H1 (cell line): ENCODE data around the gene KRTAP5-1. TPM values are rescaled to one million over a fixed set of nuclear protein-coding genes. Genes with fewer than 3 reads are reported as not detected.

ENCODE experiments used
- CTCF ChIA-PET: fragments of 300-600 bp; sonication (Branson Sonifier 250); formaldehyde crosslinking; loops from one replicate; lab custom pipeline; 2021; ENCODE audit not compliant: partially characterized antibody; lab: Charles Lee
- POLR2A ChIA-PET: fragments of 300-600 bp; sonication (Branson Sonifier 250); formaldehyde crosslinking; loops from one replicate; lab custom pipeline; 2021; ENCODE audit warnings: inconsistent platforms; ENCODE audit not compliant: partially characterized antibody; lab: Charles Lee
- DNase-seq, 2 experiments: peaks; one replicate each; pipeline versions ENCODE4 v3.0.0 to v3.0.0-alpha.2; 2010 to 2022; ENCODE audit warnings: low spot score in 2 of 2, low read depth in 1 of 2, mixed read lengths in 1 of 2
- FAIRE-seq: peaks from 2 replicates; lab custom pipeline; 2011; peaks lifted over from hg19 to GRCh38; lab: Jason Lieb, UNC
- H2AFZ ChIP-seq: 2 replicates; pipeline ENCODE4 v1.8.1; 2012; ENCODE audit warnings: low read length, inconsistent platforms
- H2AK5ac ChIP-seq: 2 replicates; pipeline ENCODE4 v1.6.1; 2013; ENCODE audit warnings: low read depth, low read length
- H2BK120ac ChIP-seq: replicated peaks from 2 replicates; pipeline ENCODE3; 2013; ENCODE audit warnings: low read depth, low read length, inconsistent platforms
- H2BK12ac ChIP-seq: 2 replicates; pipeline ENCODE4 v1.6.1; 2013; ENCODE audit warnings: low read depth, low read length
- H2BK15ac ChIP-seq: 2 replicates; pipeline ENCODE4 v1.6.1; 2013; ENCODE audit warnings: low read length
- H2BK20ac ChIP-seq: 2 replicates; pipeline ENCODE4 v1.6.1; 2013; ENCODE audit warnings: low read length
- H2BK5ac ChIP-seq: 2 replicates; pipeline ENCODE4 v1.6.1; 2013; ENCODE audit warnings: low read depth, low read length
- H3K14ac ChIP-seq: 2 replicates; pipeline ENCODE4 v1.6.1; 2013; ENCODE audit warnings: inconsistent platforms; ENCODE audit not compliant: insufficient read length
- H3K18ac ChIP-seq: 2 replicates; pipeline ENCODE4 v1.6.1; 2013; ENCODE audit warnings: low read length; ENCODE audit errors: extremely low read depth
- H3K23ac ChIP-seq: 2 replicates; pipeline ENCODE4 v1.6.1; 2013; ENCODE audit warnings: inconsistent platforms; ENCODE audit not compliant: insufficient read length
- H3K23me2 ChIP-seq: 2 replicates; pipeline ENCODE4 v1.6.1; 2013; ENCODE audit warnings: low read depth, low read length
- H3K27ac ChIP-seq: 2 replicates; pipeline ENCODE4 v1.6.1; 2011; ENCODE audit warnings: low read depth, low read length, inconsistent platforms
- H3K27me3 ChIP-seq, 4 experiments: replicated peaks in 1 of 4; 1 replicate in 1 of 4; 2 replicates in 3 of 4; pipeline versions ENCODE4 v1.6.1 to v1.8.1; 2011 to 2013; ENCODE audit warnings: low read length in 3 of 4, mild to moderate bottlenecking in 3 of 4, inconsistent platforms in 2 of 4, mixed read lengths in 2 of 4, moderate library complexity in 1 of 4; ENCODE audit not compliant: control insufficient read depth in 3 of 4, insufficient read depth in 3 of 4; ENCODE audit errors: extremely low read depth in 1 of 4
- H3K36me3 ChIP-seq, 4 experiments: 2 replicates each; pipeline versions ENCODE4 v1.6.1 to v1.8.1; 2011 to 2013; ENCODE audit warnings: mild to moderate bottlenecking in 4 of 4, low read length in 3 of 4, moderate library complexity in 2 of 4, control low read depth in 1 of 4, inconsistent platforms in 1 of 4; ENCODE audit not compliant: insufficient read depth in 4 of 4, control insufficient read depth in 2 of 4
- H3K4ac ChIP-seq: replicated peaks from 2 replicates; pipeline ENCODE3; 2013; ENCODE audit warnings: low read length, low read depth, mixed read lengths, inconsistent platforms; ENCODE audit not compliant: insufficient read length
- H3K4me1 ChIP-seq, 4 experiments: replicated peaks in 1 of 4; 1 replicate in 1 of 4; 2 replicates in 3 of 4; pipeline versions ENCODE4 v1.6.1 to v1.8.1; 2011 to 2013; ENCODE audit warnings: low read length in 3 of 4, inconsistent platforms in 2 of 4, mixed read lengths in 1 of 4; ENCODE audit not compliant: insufficient read depth in 4 of 4, control insufficient read depth in 3 of 4
- H3K4me2 ChIP-seq, 2 experiments: 2 replicates each; pipeline versions ENCODE4 v1.6.1 to v1.8.1; 2011 to 2013; ENCODE audit warnings: low read depth in 2 of 2, low read length in 2 of 2, control low read depth in 1 of 2, inconsistent platforms in 1 of 2, mild to moderate bottlenecking in 1 of 2; ENCODE audit not compliant: insufficient read depth in 1 of 2
- H3K4me3 ChIP-seq, 4 experiments: fragments of 200-600, 300-600 bp in 1 of 4; sonication (generic), shearing (Covaris generic), sonication (Bioruptor Twin) in 1 of 4; 2 replicates each; pipeline versions ENCODE4 v1.5.1 to v1.8.1; 2011 to 2016; ENCODE audit warnings: low read length in 4 of 4, low read depth in 3 of 4, control low read depth in 2 of 4, inconsistent platforms in 2 of 4, mild to moderate bottlenecking in 2 of 4, mixed read lengths in 1 of 4, moderate library complexity in 1 of 4; ENCODE audit not compliant: insufficient read depth in 2 of 4; ENCODE audit errors: extremely low read depth in 1 of 4
- H3K56ac ChIP-seq: replicated peaks from 2 replicates; pipeline ENCODE3; 2013; ENCODE audit warnings: low read depth, mild to moderate bottlenecking, mixed read lengths, low read length, inconsistent platforms; ENCODE audit not compliant: insufficient read length
- H3K79me1 ChIP-seq: 2 replicates; pipeline ENCODE4 v1.6.1; 2013; ENCODE audit warnings: low read depth, low read length, control low read depth
- H3K79me2 ChIP-seq, 2 experiments: 2 replicates each; pipeline versions ENCODE4 v1.6.1 to v1.8.1; 2012 to 2013; ENCODE audit warnings: low read length in 2 of 2, mild to moderate bottlenecking in 2 of 2, inconsistent platforms in 1 of 2; ENCODE audit not compliant: insufficient read depth in 2 of 2, control insufficient read depth in 1 of 2
- H3K9ac ChIP-seq, 4 experiments: replicated peaks in 1 of 4; 1 replicate in 1 of 4; 2 replicates in 3 of 4; pipeline versions ENCODE4 v1.6.1 to v1.8.1; 2011 to 2013; ENCODE audit warnings: low read depth in 3 of 4, low read length in 3 of 4, control low read depth in 2 of 4, mild to moderate bottlenecking in 2 of 4, moderate library complexity in 2 of 4, inconsistent platforms in 1 of 4; ENCODE audit errors: extremely low read depth in 1 of 4
- H3K9me3 ChIP-seq, 2 experiments: 2 replicates each; pipeline versions ENCODE4 v1.6.1 to v1.8.1; 2012 to 2013; ENCODE audit warnings: mild to moderate bottlenecking in 2 of 2, moderate library complexity in 2 of 2, control low read depth in 1 of 2, inconsistent platforms in 1 of 2, low read depth in 1 of 2, low read length in 1 of 2, mixed read lengths in 1 of 2; ENCODE audit not compliant: insufficient read depth in 2 of 2
- H4K20me1 ChIP-seq, 2 experiments: replicated peaks in 1 of 2; 2 replicates each; pipeline versions ENCODE3 to v1.8.1; 2011 to 2013; ENCODE audit warnings: inconsistent platforms in 2 of 2, low read length in 2 of 2, mild to moderate bottlenecking in 1 of 2; ENCODE audit not compliant: insufficient read depth in 2 of 2, control insufficient read depth in 1 of 2
- H4K5ac ChIP-seq: 2 replicates; pipeline ENCODE4 v1.6.1; 2013; ENCODE audit warnings: low read length, low read depth, mixed read lengths, inconsistent platforms; ENCODE audit not compliant: insufficient read length
- H4K8ac ChIP-seq: 2 replicates; pipeline ENCODE4 v1.8.0; 2013; ENCODE audit warnings: mild to moderate bottlenecking, moderate library complexity, low read length, inconsistent platforms; ENCODE audit not compliant: insufficient read depth; ENCODE audit errors: extremely low read depth
- H4K91ac ChIP-seq: replicated peaks from 2 replicates; pipeline ENCODE3; 2013; ENCODE audit warnings: low read length, mixed read lengths, inconsistent platforms; ENCODE audit not compliant: insufficient read length
- CEBPB ChIP-seq: IDR thresholded peaks from 2 replicates; pipeline ENCODE4 v1.6.1; 2012; ENCODE audit warnings: low read depth, low read length
- FOSL1 ChIP-seq: IDR thresholded peaks from 2 replicates; pipeline ENCODE4 v1.6.1; 2011; ENCODE audit warnings: mild to moderate bottlenecking, low read depth, low read length, moderate library complexity; ENCODE audit not compliant: insufficient read depth
- GABPA ChIP-seq: IDR thresholded peaks from 2 replicates; pipeline ENCODE4 v1.6.1; 2011; ENCODE audit warnings: mild to moderate bottlenecking, low read length, moderate library complexity, borderline replicate concordance; ENCODE audit not compliant: insufficient read depth
- JUND ChIP-seq: IDR thresholded peaks from 2 replicates; pipeline ENCODE4 v1.6.1; 2011; ENCODE audit warnings: mild to moderate bottlenecking, improper control_type of control experiment, low read length
- NRF1 ChIP-seq: IDR thresholded peaks from 2 replicates; pipeline ENCODE4 v1.6.1; 2011; ENCODE audit warnings: mild to moderate bottlenecking, low read depth, low read length, improper control_type of control experiment
- RBBP5 ChIP-seq: IDR thresholded peaks from 2 replicates; pipeline ENCODE4 v1.7.1; 2012; ENCODE audit warnings: low read depth, mild to moderate bottlenecking, inconsistent platforms, low read length, moderate library complexity, borderline replicate concordance
- SIRT6 ChIP-seq: IDR thresholded peaks from one replicate; pipeline ENCODE4 v1.7.1; 2012; ENCODE audit warnings: low read length, inconsistent platforms
- TAF1 ChIP-seq: IDR thresholded peaks from 2 replicates; pipeline ENCODE4 v1.6.1; 2011; ENCODE audit warnings: mild to moderate bottlenecking, low read depth, low read length
- WGBS, 2 experiments: shearing (Covaris generic) in 1 of 2; methylation state at CpG; one replicate each; pipeline versions ENCODE4 v1.1.6 to v1.1.7; 2013 to 2015; ENCODE audit warnings: low lambda C conversion rate in 2 of 2, mixed read lengths in 2 of 2, inconsistent platforms in 1 of 2, low coverage in 1 of 2, missing lambda C conversion rate in 1 of 2; ENCODE audit not compliant: insufficient replicate concordance in 2 of 2, insufficient coverage in 1 of 2, insufficient read length in 1 of 2; ENCODE audit errors: extremely low coverage in 1 of 2, missing lambda C conversion rate in 1 of 2; 5-methylcytosine and 5-hydroxymethylcytosine counted together
- polyA plus RNA-seq, 7 experiments: library from polyadenylated mRNA; depleted of rRNA in 3 of 7; stranded (reverse) in 5 of 7; unstranded in 2 of 7; fragments of >200 nt in 5 of 7; fragments of 200-250 nt in 2 of 7; gene quantifications; 1 replicate in 5 of 7; 2 replicates in 1 of 7; 4 replicates in 1 of 7; pipeline versions ENCODE4 v1.2.1 to v1.2.3, GENCODE V29; 2011 to 2013; ENCODE audit warnings: missing spikeins in 2 of 7, mixed read lengths in 2 of 7
- total RNA-seq: library from RNA; stranded (reverse); fragmentation: NEBNext Ultra II Directional; extraction: Animal tissue kit (Norgen Biotek cat#: 25700); gene quantifications from 2 replicates; pipeline ENCODE4 v1.2.1, GENCODE V29; 2021

Gene KRTAP5-1
- total and polyA plus RNA-seq, 2 of the 8 experiments (the other 6 are each of a cell fraction or from before 2014, with no cell fraction given) = not detected

- peaks cover 0 to 21% of the 10 kb centered on the region in 2 experiments for H4K20me1 ChIP-seq
- no peaks in the 10 kb centered on the region for H3K79me1 ChIP-seq
- no peak overlapping the region for H3K18ac ChIP-seq
- H2AFZ ChIP-seq = no peak overlapping the region
- ChIA-PET CTCF (interaction anchor here (0.9 to 9.6 kb wide), 4 partner anchors 12 to 15 kb away, joined by 4 to 140 read pairs (median 10); partner anchors contain the start of gene DUSP8), POLR2A (interaction anchor here (1.6 to 7.0 kb wide), 2 partner anchors 10 to 13 kb away, joined by 3 to 60 read pairs; no protein-coding TSS in a partner anchor)
- no peaks in the 10 kb centered on the region for H3K79me2 ChIP-seq
- H4K91ac ChIP-seq = no peak overlapping the region
- H3K27me3 ChIP-seq = peaks cover 16 to 33% (median 25%) of the 10 kb centered on the region in 4 experiments
- no peak overlapping the region for H3K4me3 ChIP-seq
- H3K27ac ChIP-seq = no peak overlapping the region
- H3K4me2 ChIP-seq = no peak overlapping the region
- 0 out of 2 replicates have a peak overlapping the region, but pooled peaks have one; percentile 13 for H2AK5ac ChIP-seq
- no peaks in the 10 kb centered on the region for H3K9me3 ChIP-seq
- FAIRE-seq = no peak
- H2BK5ac ChIP-seq = no peak overlapping the region
- H3K56ac ChIP-seq = no peak overlapping the region
- DNase-seq = no peak
- H3K23ac ChIP-seq = no peak overlapping the region
- no peak overlapping the region for H2BK15ac ChIP-seq
- H3K4me1 ChIP-seq = peaks cover 8 to 46% (median 33%) of the 10 kb centered on the region in 4 experiments
- TF ChIP-seq JUND = no peak
- no peak for TF ChIP-seq GABPA
- no peak for TF ChIP-seq TAF1
- no peak for TF ChIP-seq NRF1
- no peak for TF ChIP-seq FOSL1
- no peak for TF ChIP-seq CEBPB
- no peak for TF ChIP-seq RBBP5
- TF ChIP-seq SIRT6 = no peak
- 93% methylated on average over 15 of the region's 17 CpGs; no CpG with 5 or more reads in 1 of the 2 experiments for WGBS, 2 experiments
- no peak overlapping the region for H3K14ac ChIP-seq
- no peak overlapping the region for H2BK120ac ChIP-seq
- H3K36me3 ChIP-seq = no peaks in the 10 kb centered on the region; a peak in 1 of 8 replicates
- H2BK20ac ChIP-seq = no peak overlapping the region
- no peak overlapping the region for H4K5ac ChIP-seq
- H3K23me2 ChIP-seq = no peaks in the 10 kb centered on the region
- no peak overlapping the region for H4K8ac ChIP-seq
- no peak overlapping the region for H3K9ac ChIP-seq
- 0 out of 2 replicates have a peak overlapping the region, but pooled peaks have one; percentile 39 for H2BK12ac ChIP-seq
- no peak overlapping the region for H3K4ac ChIP-seq
Measured at GRCh38 chr11:1561266-1561665, 23.8 kb downstream of the KRTAP5-1 start.
